Measurements from ENCODE around the gene SMIM10L2A.

- TF ChIP-seq CTCF (conservative IDR thresholded peaks at IDR 0.05; ENCODE audit: low read depth, low read length) (no peak), CHD1 (IDR thresholded peaks at IDR 0.05; ENCODE audit: low read depth, low read length) (no peak), POLR2A (IDR thresholded peaks at IDR 0.05; ENCODE audit: low read depth, low read length) (no peak), CEBPB (IDR thresholded peaks at IDR 0.05; ENCODE audit: low read depth, low read length) (no peak)
These were observed 2.7 kb downstream of the SMIM10L2A start for GRCh38 chrX:135424469-135424868.
